Naive B cell (primary cell): ENCODE data around the gene SGMS1. TPM values are rescaled to one million over a fixed set of nuclear protein-coding genes. Genes with fewer than 3 reads are reported as not detected.
A peak's percentile ranks its signal among the peaks of the same experiment; 100 is the strongest.
"Not testable (repeated sequence)": the region's sequence is repeated elsewhere in the genome, so short reads cannot be mapped to it uniquely, and the experiment has no call there.

Experiments used
- ATAC-seq, 2 donors: fragments of 150-1000 bp; cut with Tn5 transposase; 2 replicates each; pipeline ENCODE4 v1.10.0; 2021; ENCODE audit warnings: low read depth in 2 of 2, mild to moderate bottlenecking in 2 of 2, moderate library complexity in 2 of 2
- DNase-seq: peaks from one replicate; pipeline ENCODE4 v3.0.0; 2022
- H3K27ac Mint-ChIP-seq, 6 donors: one replicate each; pipeline ENCODE4 v1.8.0; 2020 to 2022; ENCODE audit warnings: mild to moderate bottlenecking in 6 of 6, mixed read lengths in 6 of 6, moderate library complexity in 5 of 6, inconsistent platforms in 2 of 6
- H3K27me3 Mint-ChIP-seq, 3 donors: one replicate each; pipeline ENCODE4 v1.8.0; 2021 to 2022; ENCODE audit warnings: mixed read lengths in 3 of 3, mild to moderate bottlenecking in 1 of 3
- H3K36me3 Mint-ChIP-seq, 2 donors: one replicate each; pipeline ENCODE4 v1.8.0; 2020 to 2022; ENCODE audit warnings: mixed read lengths in 2 of 2, inconsistent platforms in 1 of 2, mild to moderate bottlenecking in 1 of 2
- H3K4me1 Mint-ChIP-seq, 3 donors: one replicate each; pipeline ENCODE4 v1.8.0; 2020 to 2022; ENCODE audit warnings: mixed read lengths in 3 of 3, inconsistent platforms in 1 of 3, mild to moderate bottlenecking in 1 of 3, moderate library complexity in 1 of 3
- H3K4me3 Mint-ChIP-seq, 8 donors: one replicate each; pipeline ENCODE4 v1.8.0; 2020 to 2022; ENCODE audit warnings: mild to moderate bottlenecking in 8 of 8, mixed read lengths in 8 of 8, moderate library complexity in 8 of 8, inconsistent platforms in 2 of 8
- H3K9me3 Mint-ChIP-seq, 7 donors: one replicate each; pipeline ENCODE4 v1.8.0; 2020 to 2022; ENCODE audit warnings: mixed read lengths in 7 of 7, mild to moderate bottlenecking in 5 of 7, inconsistent platforms in 2 of 7, moderate library complexity in 1 of 7
- polyA plus RNA-seq, 6 donors: library from polyadenylated mRNA; unstranded; fragments of 300-500 nt; fragmentation: Illumina TruSeq; gene quantifications; one replicate each; pipeline ENCODE4 v1.2.3, GENCODE V29; 2021; ENCODE audit warnings: low read depth in 6 of 6

SGMS1 gene
- polyA plus RNA-seq, 6 donors from 2014 or later: 14.2 to 21.7 (median 16.7) TPM

DNA sequence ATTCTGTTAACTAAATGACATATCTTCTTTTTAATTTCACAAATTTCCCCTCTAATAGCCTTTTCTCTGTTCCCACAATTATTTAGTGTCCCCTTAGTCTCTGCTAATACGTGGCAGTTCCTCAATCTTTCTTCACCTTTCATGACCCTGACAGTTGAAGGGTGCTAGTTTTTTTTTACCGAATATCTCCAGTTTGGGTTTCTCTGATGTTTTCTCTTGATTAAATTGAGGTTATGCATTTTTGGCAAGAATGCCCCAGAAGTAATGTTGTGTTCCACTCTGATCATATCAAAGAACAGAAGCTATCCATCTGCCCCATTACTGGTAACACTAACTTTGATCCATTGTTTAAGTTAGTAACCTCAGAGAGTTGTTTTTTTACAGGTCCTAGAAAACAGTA is 238.9 kb downstream of the SGMS1 start:
- ATAC-seq (no peak), DNase-seq (no peak)
- no peak overlapping the region for H3K4me3 Mint-ChIP-seq
- H3K4me1 Mint-ChIP-seq: peaks cover 25 to 59% (median 51%) of the 10 kb centered on the region in 3 donors
- no peaks in the 10 kb centered on the region for H3K9me3 Mint-ChIP-seq
- H3K27me3 Mint-ChIP-seq: no peaks in the 10 kb centered on the region
- H3K36me3 Mint-ChIP-seq: peaks cover 0 to 6% of the 10 kb centered on the region in 2 donors
- peak overlapping the region in 4 of 6 donors; percentile 1 to 84 (median 56) for H3K27ac Mint-ChIP-seq

DNA sequence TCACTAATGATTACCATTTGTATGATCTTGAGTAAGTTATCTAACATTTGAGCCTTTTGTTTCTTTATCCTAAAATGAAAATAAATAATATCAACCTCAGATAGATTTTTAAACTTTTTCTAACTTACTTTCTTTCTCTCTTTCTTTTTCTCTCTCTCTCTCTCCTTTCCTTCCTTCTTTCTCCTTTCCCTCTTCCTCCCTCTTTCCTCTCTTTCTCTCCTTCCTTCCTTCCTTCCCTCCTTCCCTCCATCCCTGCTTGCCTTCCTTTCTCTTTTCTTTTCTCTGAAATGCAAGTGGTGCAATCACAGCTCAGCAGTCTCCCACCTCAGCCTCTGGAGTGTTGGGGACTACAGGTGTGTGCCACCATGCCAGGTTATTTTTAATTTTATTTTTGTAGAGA is 239.5 kb downstream of the SGMS1 start:
- Mint-ChIP-seq H3K27ac (peak overlapping the region in 4 of 6 donors; percentile 36 to 85 (median 82)), H3K4me1 (peaks cover 28 to 64% (median 57%) of the 10 kb centered on the region in 3 donors), H3K9me3 (no peaks in the 10 kb centered on the region), H3K36me3 (peaks cover 0 to 6% of the 10 kb centered on the region in 2 donors), H3K4me3 (peak overlapping the region in 1 of 8 donors; percentile 31), H3K27me3 (no peaks in the 10 kb centered on the region)
- ATAC-seq (no peak), DNase-seq (no peak)

DNA sequence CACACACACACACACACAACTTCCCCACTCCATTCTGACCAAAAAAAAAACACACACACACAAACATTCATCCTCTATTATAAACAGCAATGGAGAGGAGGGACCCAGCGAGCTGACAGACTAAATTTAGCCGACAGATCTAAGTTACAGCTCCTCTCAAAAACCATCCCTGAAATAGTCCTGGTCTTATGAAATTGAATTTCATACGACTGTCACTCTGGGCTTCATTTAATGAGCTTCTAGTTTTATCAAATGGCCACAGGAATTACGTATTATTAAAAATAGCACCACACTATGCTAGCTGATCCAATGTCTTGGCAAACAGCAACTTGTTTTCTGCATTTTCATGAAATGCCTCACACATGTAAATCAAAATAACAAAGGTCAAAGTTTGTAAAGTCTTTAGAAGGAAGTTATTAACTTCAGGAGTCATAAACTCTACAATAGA is 241.2 kb downstream of the SGMS1 start:
- Mint-ChIP-seq H3K27ac (peak overlapping the region in 4 of 6 donors; percentile 15 to 83 (median 49)), H3K36me3 (peaks cover 5 to 6% of the 10 kb centered on the region in 2 donors), H3K4me3 (no peak overlapping the region), H3K27me3 (no peaks in the 10 kb centered on the region), H3K9me3 (peaks cover 0 to 3% (median 0%) of the 10 kb centered on the region in 7 donors), H3K4me1 (peaks cover 30 to 67% (median 44%) of the 10 kb centered on the region in 3 donors)
- ATAC-seq: no peak
- DNase-seq: no peak

DNA sequence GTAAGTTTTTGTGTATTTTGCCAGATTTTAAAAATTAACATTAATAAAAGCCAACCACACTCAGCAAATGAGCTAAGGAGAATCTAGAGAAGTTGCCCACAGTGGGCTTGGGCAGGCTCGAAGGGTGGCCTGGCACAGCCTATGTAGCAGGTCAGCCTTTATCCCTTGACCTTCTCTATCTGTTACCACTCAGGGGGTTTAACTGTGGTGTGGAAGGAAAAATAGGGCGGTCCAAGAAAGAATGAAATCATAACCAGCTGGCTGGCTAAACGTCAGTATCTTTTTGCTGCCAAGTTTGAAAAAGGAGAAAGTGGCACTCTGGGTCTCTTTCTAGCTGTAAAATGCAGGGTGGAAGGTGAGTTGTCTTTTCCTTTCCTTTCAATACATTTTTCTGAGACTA is 242.1 kb downstream of the SGMS1 start:
- DNase-seq: no peak
- no peak for ATAC-seq
- Mint-ChIP-seq H3K4me1 (peaks cover 29 to 57% (median 35%) of the 10 kb centered on the region in 3 donors), H3K27ac (peak overlapping the region in 2 of 6 donors; percentile 70 to 76), H3K27me3 (no peaks in the 10 kb centered on the region), H3K36me3 (peaks cover 8 to 12% of the 10 kb centered on the region in 2 donors), H3K4me3 (no peak overlapping the region), H3K9me3 (peaks cover 0 to 4% (median 0%) of the 10 kb centered on the region in 7 donors)

DNA sequence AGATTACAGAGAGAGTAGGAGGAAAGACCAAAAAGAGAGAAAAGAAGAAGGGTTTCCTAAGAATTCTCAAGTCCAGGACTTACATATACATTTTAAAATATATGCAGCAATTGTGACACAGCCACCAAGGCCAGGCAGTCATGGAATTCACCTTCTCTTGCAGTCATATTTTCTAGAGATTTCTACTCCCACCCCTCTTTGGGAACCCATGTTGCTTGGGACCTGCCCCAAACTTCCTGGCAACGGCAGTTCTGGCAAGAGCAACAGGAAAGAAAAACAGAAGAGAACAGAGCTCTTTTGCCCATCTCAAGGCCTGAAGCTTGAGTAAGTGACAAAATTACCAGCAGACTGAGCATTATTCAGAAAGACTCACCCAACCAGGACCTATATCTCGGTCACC is 244.1 kb downstream of the SGMS1 start:
- ATAC-seq: peak in 1 of 2 donors; percentile 56
- DNase-seq: no peak
- H3K27ac Mint-ChIP-seq: peak overlapping the region in 4 of 6 donors; percentile 42 to 92 (median 72)

DNA sequence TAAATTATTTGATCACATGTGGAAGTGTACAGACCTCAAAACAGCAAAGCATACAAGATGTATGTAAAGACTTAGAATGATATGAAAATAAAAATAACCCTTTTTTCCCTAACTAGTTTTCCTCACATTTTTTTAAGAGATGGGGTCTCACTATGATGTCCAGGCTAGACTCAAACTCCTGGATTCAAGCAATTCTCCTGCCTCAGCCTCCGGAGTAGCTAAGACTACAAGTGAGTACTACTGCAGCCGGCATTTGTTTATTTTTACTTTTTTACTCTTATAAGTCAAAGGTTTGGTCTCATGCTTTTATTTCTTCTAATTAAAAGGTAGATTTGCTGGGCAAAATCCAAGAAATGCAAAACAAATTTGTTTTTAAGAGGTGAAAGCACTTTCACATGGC is 248.0 kb downstream of the SGMS1 start:
- peaks cover 0 to 4% (median 0%) of the 10 kb centered on the region in 7 donors for H3K9me3 Mint-ChIP-seq
- H3K27ac Mint-ChIP-seq: no peak overlapping the region
- peaks cover 8 to 12% of the 10 kb centered on the region in 2 donors for H3K36me3 Mint-ChIP-seq
- no peaks in the 10 kb centered on the region for H3K27me3 Mint-ChIP-seq
- no peak overlapping the region for H3K4me3 Mint-ChIP-seq
- ATAC-seq (no peak), DNase-seq (no peak)
- H3K4me1 Mint-ChIP-seq: peaks cover 18 to 29% (median 19%) of the 10 kb centered on the region in 3 donors

More for the DNA sequence above, 244.1 kb downstream of the SGMS1 start:
- Mint-ChIP-seq H3K9me3 (peaks cover 0 to 4% (median 0%) of the 10 kb centered on the region in 7 donors), H3K27me3 (no peaks in the 10 kb centered on the region), H3K4me3 (peak overlapping the region in 3 of 8 donors; percentile 7 to 67 (median 50)), H3K4me1 (peaks cover 18 to 39% (median 30%) of the 10 kb centered on the region in 3 donors), H3K36me3 (peaks cover 8 to 12% of the 10 kb centered on the region in 2 donors)

DNA sequence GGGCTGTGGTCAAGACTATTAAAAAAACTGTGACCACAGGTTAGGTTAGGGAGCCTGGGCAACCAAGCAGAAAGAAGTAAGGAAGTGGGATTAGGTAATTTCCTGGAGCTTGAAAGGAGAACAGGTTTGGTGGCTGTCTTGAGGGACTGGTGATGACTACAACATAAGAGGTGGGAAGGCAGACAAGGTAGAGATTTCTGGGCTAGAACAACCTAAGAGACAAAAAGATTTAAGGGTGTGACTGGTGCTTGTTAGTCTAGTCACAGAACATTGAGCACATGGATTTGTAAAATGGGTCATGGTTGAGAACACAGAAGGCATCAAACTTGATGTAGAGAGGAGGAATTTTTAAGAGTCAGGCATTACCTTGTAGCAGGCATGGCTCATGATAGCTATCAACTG is 248.7 kb downstream of the SGMS1 start:
- no peak for DNase-seq
- peaks cover 8 to 12% of the 10 kb centered on the region in 2 donors for H3K36me3 Mint-ChIP-seq
- H3K27ac Mint-ChIP-seq: no peak overlapping the region
- H3K4me3 Mint-ChIP-seq: no peak overlapping the region
- H3K27me3 Mint-ChIP-seq: no peaks in the 10 kb centered on the region
- H3K4me1 Mint-ChIP-seq: peaks cover 13 to 22% (median 15%) of the 10 kb centered on the region in 3 donors
- no peak for ATAC-seq
- peaks cover 0 to 4% (median 0%) of the 10 kb centered on the region in 7 donors for H3K9me3 Mint-ChIP-seq

DNA sequence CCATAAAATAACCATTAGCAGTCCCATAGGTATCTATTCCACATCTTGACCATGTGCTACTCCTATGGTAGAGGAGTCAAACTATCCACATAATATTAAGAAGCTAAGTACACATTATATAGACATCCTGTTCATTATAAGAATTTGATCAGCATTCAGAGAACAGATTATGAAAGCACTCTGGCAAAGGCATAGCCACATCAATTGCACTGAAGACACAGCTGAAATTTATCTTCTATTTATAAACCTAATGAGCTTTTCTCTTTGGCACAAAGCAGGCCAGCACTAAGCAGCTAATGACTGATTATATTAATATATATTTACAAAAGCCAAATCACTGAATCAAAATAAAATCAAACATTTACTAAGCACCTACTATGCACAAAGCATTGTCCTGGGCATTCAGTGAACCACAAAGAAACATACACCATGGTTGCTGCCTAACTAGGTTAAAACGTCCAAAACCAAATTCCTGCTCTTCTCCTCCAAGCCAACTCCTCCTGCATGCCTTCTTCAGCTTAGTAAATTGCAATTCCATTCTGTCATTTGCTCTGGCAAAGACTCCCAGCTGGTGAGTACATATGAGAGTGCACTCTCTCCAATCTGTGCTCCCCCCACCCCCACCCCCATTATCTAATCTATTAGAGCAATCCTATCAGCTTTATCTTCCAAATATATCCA is 249.8 kb downstream of the SGMS1 start:
- Mint-ChIP-seq H3K27me3 (no peaks in the 10 kb centered on the region), H3K36me3 (peaks cover 8 to 12% of the 10 kb centered on the region in 2 donors), H3K4me1 (peaks cover 5 to 16% (median 11%) of the 10 kb centered on the region in 3 donors), H3K4me3 (no peak overlapping the region), H3K27ac (no peak overlapping the region), H3K9me3 (peaks cover 0 to 4% (median 0%) of the 10 kb centered on the region in 7 donors)
- DNase-seq: no peak
- ATAC-seq: no peak

DNA sequence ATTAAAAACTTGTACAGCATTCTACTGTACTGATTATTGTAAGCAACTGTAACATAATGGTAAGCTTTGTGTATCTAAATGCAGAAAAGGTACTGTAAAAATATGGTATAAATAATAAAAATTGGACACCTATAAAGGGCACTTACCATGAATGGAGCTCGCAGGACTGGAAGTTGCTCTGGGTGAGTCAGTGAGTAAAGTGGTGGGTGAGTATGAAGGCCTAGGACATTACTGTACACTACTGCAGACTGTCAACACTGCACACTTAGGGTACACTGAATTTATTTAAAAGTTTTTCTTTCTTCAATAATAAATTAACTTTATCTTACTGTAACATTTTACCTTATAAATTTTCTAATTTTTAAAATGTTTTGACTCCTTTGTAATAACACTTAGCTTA is 253.8 kb downstream of the SGMS1 start:
- H3K27ac Mint-ChIP-seq: no peak overlapping the region
- no peaks in the 10 kb centered on the region for H3K27me3 Mint-ChIP-seq
- ATAC-seq: no peak
- peaks cover 7 to 16% of the 10 kb centered on the region in 2 donors for H3K36me3 Mint-ChIP-seq
- H3K4me1 Mint-ChIP-seq: peaks cover 0 to 25% (median 15%) of the 10 kb centered on the region in 3 donors
- no peak overlapping the region for H3K4me3 Mint-ChIP-seq
- DNase-seq: no peak
- H3K9me3 Mint-ChIP-seq: peaks cover 4 to 11% (median 8%) of the 10 kb centered on the region in 7 donors

DNA sequence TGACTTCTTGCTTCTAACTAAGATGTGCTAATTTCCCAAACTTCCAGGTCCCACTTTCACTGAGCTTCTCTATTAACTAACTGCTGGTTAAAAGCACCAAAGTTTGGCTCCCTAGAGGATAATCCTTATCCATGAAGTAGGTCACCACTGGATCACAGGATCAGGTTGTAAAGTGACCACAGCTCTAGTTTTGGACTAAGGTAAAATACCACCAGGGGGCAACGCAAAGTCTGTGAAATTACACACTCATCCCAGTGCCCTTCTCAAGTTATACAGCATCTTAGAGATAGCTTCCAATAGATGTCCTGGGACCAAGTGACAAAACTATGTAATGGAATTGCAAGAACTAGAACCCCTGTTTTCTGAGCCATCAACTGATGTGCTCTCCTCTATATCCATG is 256.0 kb downstream of the SGMS1 start:
- H3K4me3 Mint-ChIP-seq: no peak overlapping the region
- H3K27me3 Mint-ChIP-seq: no peaks in the 10 kb centered on the region
- DNase-seq (no peak), ATAC-seq (no peak)
- H3K4me1 Mint-ChIP-seq: peaks cover 21 to 44% (median 32%) of the 10 kb centered on the region in 3 donors
- peaks cover 26 to 30% of the 10 kb centered on the region in 2 donors for H3K36me3 Mint-ChIP-seq
- H3K9me3 Mint-ChIP-seq: peaks cover 11 to 30% (median 17%) of the 10 kb centered on the region in 7 donors
- H3K27ac Mint-ChIP-seq: peak overlapping the region in 1 of 6 donors; percentile 36

DNA sequence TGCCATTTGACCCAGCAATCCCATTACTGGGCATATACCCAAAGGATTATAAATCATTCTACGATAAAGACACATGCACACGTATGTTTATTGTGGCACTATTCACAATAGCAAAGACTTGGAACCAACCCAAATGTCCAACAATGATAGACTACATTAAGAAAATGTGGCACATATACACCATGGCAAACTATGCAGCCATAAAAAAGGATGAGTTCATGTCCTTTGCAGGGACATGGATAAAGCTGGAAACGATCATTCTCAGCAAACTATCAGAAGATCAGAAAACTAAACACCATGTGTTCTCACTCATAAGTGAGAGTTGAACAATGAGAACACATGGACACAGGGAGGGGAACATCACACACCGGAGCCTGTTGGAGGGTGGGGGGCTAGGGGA is 257.3 kb downstream of the SGMS1 start:
- not testable (repeated sequence) for ATAC-seq, DNase-seq, H3K4me3 Mint-ChIP-seq, H3K27me3 Mint-ChIP-seq
- H3K36me3 Mint-ChIP-seq: peaks cover 34 to 35% of the 10 kb centered on the region in 2 donors
- H3K9me3 Mint-ChIP-seq: peaks cover 18 to 43% (median 30%) of the 10 kb centered on the region in 7 donors
- peak overlapping the region in 1 of 6 donors; percentile 51 for H3K27ac Mint-ChIP-seq
- H3K4me1 Mint-ChIP-seq: peaks cover 34 to 50% (median 41%) of the 10 kb centered on the region in 3 donors

DNA sequence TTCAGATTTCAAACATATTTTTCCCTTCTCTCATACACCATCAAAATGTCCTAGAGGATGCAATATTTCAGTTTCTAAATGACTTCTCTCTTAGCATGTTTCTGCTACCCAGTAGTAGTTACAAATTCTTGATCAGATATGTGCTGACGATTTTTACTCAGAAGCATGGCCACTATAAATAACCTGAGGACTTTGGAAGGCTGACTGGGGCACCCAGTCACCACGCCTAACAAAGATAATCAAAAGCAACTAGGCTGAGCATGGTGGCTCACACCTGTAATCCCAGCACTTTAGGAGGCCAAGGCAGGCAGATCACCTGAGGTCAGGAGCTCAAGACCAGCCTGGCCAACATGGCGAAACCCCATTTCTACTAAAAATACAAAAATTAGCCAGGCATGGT is 259.0 kb downstream of the SGMS1 start:
- peak overlapping the region in 4 of 8 donors; percentile 13 to 61 (median 38) for H3K4me3 Mint-ChIP-seq
- H3K27me3 Mint-ChIP-seq, ATAC-seq, DNase-seq: not testable (repeated sequence)
- H3K36me3 Mint-ChIP-seq: peaks cover 34 to 46% of the 10 kb centered on the region in 2 donors
- H3K9me3 Mint-ChIP-seq: peaks cover 23 to 54% (median 42%) of the 10 kb centered on the region in 7 donors
- H3K4me1 Mint-ChIP-seq: peaks cover 46 to 56% (median 46%) of the 10 kb centered on the region in 3 donors
- H3K27ac Mint-ChIP-seq: peak overlapping the region in 2 of 6 donors; percentile 8 to 94

DNA sequence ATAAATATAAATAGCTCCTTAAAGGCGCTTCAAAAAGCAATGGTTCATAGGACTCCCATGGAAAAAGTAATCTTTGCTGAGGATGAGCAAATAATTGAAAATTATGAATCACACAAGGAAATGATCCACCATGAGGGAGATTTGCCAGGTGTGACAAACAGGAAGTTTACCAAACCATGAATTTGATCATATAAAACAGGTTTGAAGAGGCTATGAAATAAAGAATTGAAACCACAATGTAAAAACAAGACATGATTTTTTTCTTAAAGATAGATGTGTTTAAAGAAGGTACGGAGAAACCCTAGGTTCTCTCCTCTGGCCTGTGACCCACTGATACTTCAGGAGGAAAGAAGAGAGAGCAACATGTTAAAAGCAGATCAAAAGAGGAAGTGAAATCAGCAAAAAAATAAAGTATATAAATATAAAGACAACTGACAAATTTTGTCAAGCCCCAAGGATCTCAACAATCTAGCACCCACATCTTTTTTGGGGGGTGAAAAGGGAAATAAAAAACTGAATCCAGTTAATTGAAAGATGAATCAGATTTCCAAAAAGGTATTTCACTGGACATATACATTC is 261.1 kb downstream of the SGMS1 start:
- Mint-ChIP-seq H3K9me3 (peaks cover 23 to 54% (median 42%) of the 10 kb centered on the region in 7 donors), H3K27ac (peak overlapping the region; percentile 80 to 98 (median 94)), H3K4me3 (peak overlapping the region; percentile 31 to 90 (median 73)), H3K4me1 (peaks cover 40 to 54% (median 51%) of the 10 kb centered on the region in 3 donors), H3K27me3 (no peaks in the 10 kb centered on the region), H3K36me3 (peaks cover 34 to 46% of the 10 kb centered on the region in 2 donors)
- DNase-seq: peak; percentile 79
- peak; percentile 96 to 98 for ATAC-seq
